Stimulated activated CD4-positive, alpha-beta T cell treated with anti-CD3 and anti-CD28 coated beads, Interleukin-4, amount 100 ng/mL, for 1 hour (primary cell): ENCODE results near the gene RYR2.

Experiments used
- DNase-seq: peaks from one replicate; pipeline ENCODE4 v3.0.0-alpha.2; 2020

The RYR2 gene

DNA sequence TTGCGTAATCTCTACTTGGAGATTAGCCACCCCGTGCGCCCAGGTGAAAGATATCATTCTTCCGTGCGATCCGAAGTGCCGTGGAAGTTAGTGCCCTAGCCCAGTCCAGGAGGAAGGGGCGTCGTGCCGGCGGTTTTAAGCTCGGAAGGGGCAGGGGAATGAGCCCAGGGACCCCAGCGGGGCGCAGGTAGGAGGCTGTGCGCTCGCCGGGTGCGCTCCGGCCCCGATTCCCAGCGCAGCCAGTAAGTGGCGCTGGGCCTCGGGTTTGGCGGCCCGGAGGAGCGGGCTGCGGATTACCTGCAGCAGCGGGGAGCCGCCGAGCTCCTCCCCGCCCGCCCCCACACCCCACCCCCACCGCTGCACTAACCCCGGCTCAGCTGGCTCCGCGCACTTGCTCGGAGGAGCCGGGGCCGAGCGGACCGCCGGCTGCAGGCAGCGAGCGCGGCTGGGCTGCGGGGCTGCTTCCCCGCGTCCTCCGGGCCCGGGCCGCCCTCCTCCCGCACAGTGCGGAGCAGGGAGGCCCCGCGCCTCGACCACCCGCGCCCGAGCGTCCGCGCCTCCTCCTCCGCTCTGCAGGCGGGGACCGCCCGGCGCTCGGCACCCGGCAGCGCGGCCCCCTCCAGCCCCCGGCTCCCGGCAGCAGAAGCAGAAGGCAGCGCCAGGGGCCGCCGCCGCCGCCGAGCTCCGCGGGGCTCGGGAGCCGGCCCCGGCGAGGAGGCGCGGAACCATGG is at the start of gene RYR2:
TSS of gene RYR2 (plus strand) at position 390 of the 731 bp plus-strand sequence. CDS start at position 728, 338 bp downstream.
- no peak for DNase-seq

DNA sequence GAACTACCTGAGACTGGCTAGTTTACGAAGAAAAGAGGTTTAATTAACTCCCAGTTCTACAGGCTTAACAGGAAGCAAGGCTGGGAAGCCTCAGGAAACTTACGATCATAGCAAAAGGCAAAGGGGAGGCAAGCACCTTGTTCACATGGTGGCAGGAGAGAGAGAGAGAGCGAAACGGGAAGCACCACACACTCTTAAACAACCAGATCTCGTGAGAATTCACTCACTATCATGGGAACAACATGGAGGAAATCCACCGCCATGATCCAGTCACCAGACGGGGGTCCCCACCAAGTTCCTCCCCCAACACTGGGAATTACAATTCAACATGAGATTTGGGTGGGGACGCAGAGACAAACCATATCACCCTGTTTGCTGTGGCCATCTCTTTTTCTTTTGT is 49.5 kb upstream of the RYR2 start:
- DNase-seq = no peak

DNA sequence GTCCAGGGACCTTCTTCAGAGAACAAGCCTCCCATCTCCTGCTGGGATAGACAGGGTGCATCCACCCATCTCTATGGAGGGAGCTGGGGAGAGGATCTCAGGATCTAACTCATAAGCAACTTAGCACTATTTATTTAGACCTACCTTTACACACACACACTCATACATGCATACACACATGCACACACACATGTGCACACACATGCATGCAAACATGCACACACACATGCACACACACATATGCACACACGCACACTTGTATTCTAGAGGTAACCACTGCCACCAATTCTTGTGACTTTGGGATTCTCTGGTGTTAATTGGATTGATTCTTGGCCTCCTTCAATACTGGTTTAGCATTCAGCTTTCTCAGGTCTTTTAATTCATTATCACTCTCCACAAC is 47.5 kb upstream of the RYR2 start:
- no peak for DNase-seq

GRCh38 chr1:236997361-236997760 is 44.6 kb upstream of the RYR2 start:
- no peak for DNase-seq

- DNase-seq = no peak
Measured at GRCh38 chr1:236997882-236998281, 44.1 kb upstream of the RYR2 start.

GRCh38 chr1:236998546-236998945 is 43.4 kb upstream of the RYR2 start:
- no peak for DNase-seq

DNA sequence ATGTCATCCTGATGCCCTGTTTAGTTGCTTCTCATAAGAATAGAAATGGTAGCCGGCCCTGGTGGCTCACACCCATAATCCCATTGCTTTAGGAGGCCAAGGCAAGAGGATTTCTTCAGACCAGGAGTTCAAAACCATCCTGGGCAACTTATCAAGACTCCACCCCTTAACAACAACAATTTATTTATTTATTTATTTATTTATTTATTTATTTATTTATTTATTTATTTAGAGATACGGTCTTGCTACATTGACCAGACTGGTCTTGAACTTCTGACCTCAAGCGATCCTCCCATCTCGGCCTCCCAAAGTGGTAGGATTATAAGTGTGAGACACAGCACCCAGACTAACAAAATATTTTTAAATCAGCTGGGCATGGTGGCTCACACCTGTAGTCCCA is 41.8 kb upstream of the RYR2 start:
- DNase-seq = no peak

- DNase-seq = no peak
Measured at GRCh38 chr1:237003516-237003915, 38.5 kb upstream of the RYR2 start.

GRCh38 chr1:237004116-237004515 is 37.9 kb upstream of the RYR2 start, which contains the start of gene MT1HL1:
MT1HL1 (minus strand) TSS chr1:237004441; CDS start chr1:237004372, 69 bp downstream.
- DNase-seq = no peak

DNA sequence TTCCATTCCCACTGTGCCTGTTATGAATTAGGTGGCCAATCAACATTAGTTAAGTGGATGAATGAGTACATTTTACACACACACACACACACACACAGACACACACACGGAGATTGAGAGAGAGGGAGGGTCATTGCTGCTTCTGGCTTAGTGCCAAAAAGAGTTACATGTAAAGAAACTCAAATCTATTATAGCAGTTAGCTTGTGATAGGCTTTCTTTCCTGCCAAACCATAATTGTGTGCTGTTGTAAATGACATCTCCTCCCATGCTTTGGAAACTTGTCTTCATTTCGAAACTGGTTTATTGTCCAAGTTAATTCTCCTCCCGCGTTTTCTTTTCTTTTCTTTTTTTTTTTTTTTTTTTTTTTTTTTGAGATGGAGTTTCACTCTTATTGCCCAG is 36.3 kb upstream of the RYR2 start:
- DNase-seq = no peak

DNA sequence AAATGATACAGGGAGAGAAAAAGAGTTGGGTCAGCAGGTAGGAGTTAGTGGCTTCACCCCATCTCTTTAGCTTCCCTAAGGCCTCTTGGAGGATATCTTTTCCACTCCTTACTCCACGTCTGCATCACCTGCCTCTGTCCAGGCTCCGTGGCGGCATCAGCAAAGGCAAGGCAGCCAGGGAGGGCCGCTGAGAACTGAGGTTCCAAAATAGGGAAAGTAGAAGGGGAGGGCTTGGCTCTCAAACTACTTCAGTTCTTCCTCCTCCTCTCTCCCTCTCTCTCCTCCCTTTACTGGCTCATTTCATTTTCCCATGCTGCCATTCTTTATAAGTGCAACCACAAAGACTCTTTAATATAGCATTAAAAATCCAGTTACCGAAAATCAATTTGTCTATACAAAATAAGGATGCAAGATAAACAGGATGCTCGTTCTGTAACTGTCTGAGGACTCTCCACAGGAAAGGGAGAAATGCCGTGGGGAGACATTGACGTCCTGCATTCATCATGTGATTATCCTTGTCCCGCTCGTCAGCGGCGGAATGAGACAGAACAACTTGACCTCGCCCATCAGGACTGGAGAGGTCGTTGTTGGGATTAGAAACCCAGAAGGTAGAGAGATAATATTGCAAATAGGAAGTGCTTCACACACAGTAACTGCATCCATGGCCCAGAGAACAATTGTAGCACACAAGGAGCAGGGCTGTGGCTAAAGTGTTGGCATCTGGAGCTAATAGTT is 34.7 kb upstream of the RYR2 start:
- no peak for DNase-seq

DNA sequence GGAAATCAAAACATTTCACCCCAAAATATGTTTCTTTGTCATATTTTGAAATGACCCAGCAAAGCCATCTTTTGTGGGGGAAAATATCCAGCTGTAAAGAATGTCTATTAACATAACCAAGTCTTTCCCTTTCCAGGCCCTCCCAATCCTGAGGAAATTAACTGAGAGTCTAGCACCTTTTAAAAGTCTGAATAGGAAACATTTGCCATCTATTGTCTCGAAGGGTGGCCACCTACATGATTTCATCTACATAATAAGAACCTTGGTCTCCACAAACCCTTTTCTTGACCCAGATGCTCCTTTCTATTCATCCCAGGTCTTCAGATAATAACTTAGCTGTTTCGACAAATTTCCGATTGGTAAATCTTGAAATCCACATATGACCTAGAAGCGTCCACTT is 32.4 kb upstream of the RYR2 start:
- DNase-seq = no peak

DNA sequence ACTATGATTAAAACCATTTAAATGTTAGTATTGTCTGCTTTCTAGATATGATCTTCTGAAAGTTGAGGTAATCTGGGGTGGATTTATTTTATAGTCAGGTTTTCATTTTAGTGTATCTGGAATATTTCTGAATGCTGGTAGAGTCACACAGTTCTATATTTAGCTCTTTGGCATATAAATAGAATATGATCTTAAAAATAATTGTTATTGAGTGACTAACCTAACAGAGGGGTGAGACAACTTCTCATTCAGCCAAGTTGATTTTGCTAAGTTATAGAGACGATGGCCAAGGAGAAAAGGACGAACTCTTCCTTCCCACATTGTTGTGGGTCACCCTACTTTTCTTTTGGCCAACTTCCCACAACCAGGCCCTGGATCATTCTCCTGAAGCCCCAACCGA is 30.6 kb upstream of the RYR2 start:
- DNase-seq = no peak

DNA sequence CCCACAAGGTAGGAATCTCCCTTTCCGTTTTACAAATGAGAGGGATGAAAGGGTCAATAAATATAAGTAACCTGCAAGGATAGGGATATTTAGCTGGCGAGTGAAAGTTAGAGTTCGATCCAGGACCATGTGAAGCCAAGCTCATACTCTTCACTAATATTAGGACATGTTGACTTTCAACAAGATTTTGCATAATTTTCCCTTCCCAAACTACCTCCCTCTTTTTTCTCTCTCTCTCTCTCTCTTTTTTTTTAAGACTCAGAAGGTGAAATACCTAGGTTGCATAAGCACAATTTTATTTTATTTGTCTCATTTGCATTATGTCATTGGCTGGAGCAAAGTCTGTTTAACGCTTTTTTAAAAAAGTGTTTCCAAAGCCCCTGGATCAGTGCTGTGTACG is 29.6 kb upstream of the RYR2 start:
- DNase-seq = no peak

- DNase-seq = no peak
Measured at GRCh38 chr1:237012788-237013383, 29.1 kb upstream of the RYR2 start.

GRCh38 chr1:237013608-237014007 is 28.4 kb upstream of the RYR2 start:
- DNase-seq = no peak

DNA sequence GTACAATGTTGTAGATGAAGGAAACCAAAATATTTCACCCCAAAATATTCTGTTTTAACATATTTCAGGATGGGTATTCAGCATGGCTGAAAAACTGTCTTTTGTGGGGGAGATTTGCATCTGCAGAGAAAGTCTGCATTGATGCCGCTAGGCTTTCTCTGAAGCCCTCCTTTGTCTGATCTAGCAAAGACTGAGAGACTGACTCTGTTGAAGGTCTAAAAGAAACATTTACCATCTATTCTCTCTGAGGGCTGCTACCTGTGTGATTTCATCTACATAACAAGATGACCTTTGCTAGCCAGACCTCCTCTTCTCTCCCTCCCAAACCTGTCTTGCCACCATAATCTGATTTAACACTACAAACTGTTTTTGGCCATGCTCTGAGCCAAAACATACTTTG is 25.4 kb upstream of the RYR2 start:
- DNase-seq = no peak

DNA sequence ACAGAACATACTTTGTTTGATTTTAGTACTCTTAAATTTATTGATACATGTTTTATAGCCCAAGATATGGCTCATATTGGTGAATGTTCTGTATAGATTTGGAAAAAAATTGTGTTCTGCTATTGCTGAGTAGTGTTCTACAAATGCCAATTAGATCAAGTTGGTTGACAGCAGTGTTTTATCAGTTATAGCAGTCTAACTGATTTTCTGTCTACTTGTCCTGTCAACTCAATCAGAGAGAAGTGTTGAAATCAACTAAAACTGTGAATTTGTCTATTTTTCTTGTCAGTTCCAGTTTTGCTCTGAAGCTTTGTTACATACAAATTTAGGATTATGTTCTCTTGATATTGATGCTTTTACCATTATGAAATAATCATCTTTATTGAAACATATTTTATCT is 23.1 kb upstream of the RYR2 start:
- no peak for DNase-seq

DNA sequence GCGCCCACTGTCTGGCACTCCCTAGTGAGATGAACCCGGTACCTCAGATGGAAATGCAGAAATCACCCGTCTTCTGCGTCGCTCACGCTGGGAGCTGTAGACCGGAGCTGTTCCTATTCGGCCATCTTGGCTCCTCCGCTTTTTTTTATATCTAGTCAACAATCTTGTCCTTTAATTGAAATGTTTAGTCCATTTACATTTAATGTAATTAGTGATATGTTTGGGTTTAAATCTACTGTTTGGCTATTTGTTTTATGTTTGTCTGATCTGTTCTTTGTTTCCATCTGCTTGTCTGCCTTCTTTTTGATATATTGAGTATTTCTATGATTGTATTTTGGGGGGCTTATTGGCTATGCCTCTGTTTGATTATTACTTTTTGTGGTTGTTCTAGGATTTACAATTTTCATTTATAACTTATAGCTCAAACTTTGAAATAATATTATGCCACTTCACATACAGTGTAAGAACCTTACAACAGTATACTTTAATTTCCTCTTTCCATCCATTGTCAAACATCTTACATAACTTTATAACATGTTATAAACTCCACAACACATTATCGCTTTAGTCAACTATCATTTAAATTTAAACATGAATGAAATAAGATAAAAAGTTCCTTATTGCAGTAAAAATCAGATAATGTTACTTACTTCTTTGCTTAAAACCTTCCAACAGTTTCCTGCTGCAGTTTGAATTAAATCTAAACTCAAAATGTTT is 16.5 kb upstream of the RYR2 start:
- no peak for DNase-seq

DNA sequence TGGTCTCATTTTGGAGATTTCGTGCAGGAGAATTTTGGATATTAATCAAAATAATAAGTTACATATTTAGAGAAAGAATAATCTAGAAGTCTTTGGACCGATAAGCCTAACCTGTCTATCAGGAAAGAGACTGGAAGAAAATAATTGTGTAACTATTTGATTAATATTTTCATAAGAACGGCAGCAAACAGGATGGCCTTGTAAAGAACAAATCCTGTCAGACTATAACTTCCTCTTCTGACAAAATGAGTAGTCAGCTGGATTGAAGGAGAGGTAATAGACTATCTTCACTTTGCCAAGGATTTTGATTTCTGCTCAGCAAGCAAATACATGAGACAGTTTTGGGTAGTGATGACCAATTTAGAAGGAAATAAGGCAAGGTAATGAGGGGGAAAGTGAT is 12.7 kb upstream of the RYR2 start:
- no peak for DNase-seq

DNA sequence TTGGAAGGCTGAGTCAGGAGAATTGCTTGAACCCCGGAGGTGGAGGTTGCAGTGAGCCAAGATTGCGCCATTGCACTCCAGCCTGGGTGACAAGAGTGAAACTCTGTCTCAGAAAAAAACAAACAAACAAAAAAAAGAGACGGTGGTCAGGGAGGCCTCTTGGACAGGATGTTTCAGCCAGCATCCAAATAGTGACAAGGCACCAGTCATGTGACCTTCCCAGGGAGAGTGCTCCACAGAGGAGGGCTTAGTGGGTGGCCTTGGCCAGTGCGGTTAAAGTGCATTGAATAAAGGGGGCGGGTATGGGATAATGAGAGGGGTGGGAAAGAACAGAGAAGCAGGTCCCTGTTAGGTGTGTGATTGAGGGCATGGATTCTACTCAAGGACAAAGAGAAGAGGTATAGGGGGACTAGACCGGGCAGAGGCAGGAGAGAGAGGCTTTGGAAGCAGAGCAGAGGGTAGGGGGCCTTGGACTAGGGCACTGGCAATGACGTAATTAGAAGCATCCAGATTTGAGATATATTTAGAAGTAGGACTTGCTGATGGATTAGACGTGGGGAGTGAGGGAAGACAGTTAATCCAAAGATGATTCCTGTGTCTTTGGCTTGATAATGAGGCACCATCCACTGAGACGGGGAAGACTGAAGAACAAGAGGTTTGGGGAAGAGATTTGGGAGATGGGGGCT is 12.0 kb upstream of the RYR2 start:
- no peak for DNase-seq

DNA sequence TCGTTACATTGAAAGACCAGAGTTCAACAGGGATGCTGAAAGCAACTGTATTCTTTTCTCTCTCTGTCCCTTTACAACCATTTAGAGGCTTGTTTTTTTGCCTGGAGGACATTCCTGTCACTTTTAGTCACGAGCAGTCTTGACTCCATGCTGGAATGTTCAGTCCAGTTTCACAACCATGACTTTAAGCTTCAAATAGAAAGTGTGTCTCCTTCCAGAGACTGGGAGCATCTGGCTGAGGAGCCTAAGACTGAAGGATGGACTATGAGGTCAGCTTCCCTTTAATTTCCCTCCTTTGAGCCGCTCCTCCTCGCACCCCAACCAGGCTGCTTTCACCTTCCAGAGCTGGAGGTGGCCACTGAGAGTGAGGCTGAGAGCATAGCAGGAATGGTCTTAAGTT is 10.5 kb upstream of the RYR2 start:
- no peak for DNase-seq

DNA sequence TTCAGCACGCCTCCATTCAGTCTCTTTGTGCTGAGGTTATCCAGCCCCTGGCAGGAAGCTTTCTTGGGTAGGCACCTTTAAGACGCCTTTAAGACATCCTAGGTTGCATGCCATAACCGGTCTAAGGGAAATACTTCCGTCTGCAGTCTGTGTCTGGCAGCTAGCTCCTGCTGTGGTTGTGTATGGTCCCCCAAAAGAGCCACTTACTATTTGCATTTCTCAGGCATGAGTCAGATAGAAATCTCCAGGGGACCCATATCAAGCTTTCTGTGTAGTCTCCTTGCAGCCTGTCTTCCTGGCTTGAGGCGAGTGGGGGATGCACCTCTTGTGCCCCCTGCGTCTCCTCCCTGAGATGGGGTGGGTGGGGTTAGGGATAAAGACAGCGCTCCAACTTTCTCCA is 10.0 kb upstream of the RYR2 start:
- no peak for DNase-seq
